SK-N-SH (cell line): ENCODE data around the gene CEACAM8. TPM values are rescaled to one million over a fixed set of nuclear protein-coding genes. Genes with fewer than 3 reads are reported as not detected.

Experiments
- CTCF ChIA-PET: fragments of 300-600, 350-600 bp; formaldehyde crosslinking; extraction: SDS; loops from one replicate; lab custom pipeline; 2021; lab: Yijun Ruan, JAX
- POLR2A ChIA-PET: fragments of 350-600 bp; sonication (Branson Sonifier 250); formaldehyde crosslinking; extraction: SDS; loops from one replicate; lab custom pipeline; 2020; ENCODE audit warnings: antibody characterized with exemption, inconsistent platforms; lab: Yijun Ruan, JAX
- DNase-seq: peaks from one replicate; pipeline ENCODE4 v3.0.0; 2012
- H2AFZ ChIP-seq: fragments of 200-600 bp; sonication (generic); 2 replicates; pipeline ENCODE4 v1.8.1; 2016; ENCODE audit warnings: antibody characterized with exemption, mild to moderate bottlenecking, low read depth
- H3F3A ChIP-seq: fragments of 200-600 bp; sonication (generic); replicated peaks from 2 replicates; pipeline ENCODE3; 2016; ENCODE audit warnings: antibody characterized with exemption, mild to moderate bottlenecking; ENCODE audit not compliant: insufficient read depth
- H3K27ac ChIP-seq, 2 experiments: fragments of 200-500 bp in 1 of 2; fragments of 200-600 bp in 1 of 2; sonication (Bioruptor generic) in 1 of 2; sonication (generic), shearing (Covaris generic) in 1 of 2; 2 replicates each; pipeline versions ENCODE4 v1.5.1 to v1.6.1; 2014 to 2016; ENCODE audit warnings: low read depth in 2 of 2, inconsistent platforms in 1 of 2, low read length in 1 of 2, mild to moderate bottlenecking in 1 of 2, mixed read lengths in 1 of 2
- H3K27me3 ChIP-seq: fragments of 200-600 bp; sonication (generic), shearing (Covaris generic); 2 replicates; pipeline ENCODE4 v1.6.1; 2016; ENCODE audit warnings: mixed run types; ENCODE audit not compliant: insufficient read depth
- H3K36me3 ChIP-seq, 2 experiments: fragments of 200-500 bp in 1 of 2; fragments of 200-600 bp in 1 of 2; sonication (Bioruptor generic) in 1 of 2; sonication (generic) in 1 of 2; replicated peaks in 1 of 2; 2 replicates each; pipeline versions ENCODE3 to v1.5.1; 2014 to 2016; ENCODE audit warnings: low read length in 1 of 2, mild to moderate bottlenecking in 1 of 2; ENCODE audit not compliant: insufficient read depth in 2 of 2, control insufficient read depth in 1 of 2
- H3K4me1 ChIP-seq, 2 experiments: fragments of 200-500 bp in 1 of 2; fragments of 200-600 bp in 1 of 2; sonication (Bioruptor generic) in 1 of 2; sonication (generic), shearing (Covaris generic) in 1 of 2; 2 replicates each; pipeline versions ENCODE4 v1.5.1 to v1.6.1; 2014 to 2016; ENCODE audit warnings: low read depth in 1 of 2, low read length in 1 of 2, mixed run types in 1 of 2; ENCODE audit not compliant: insufficient read depth in 2 of 2, control insufficient read depth in 1 of 2
- H3K4me2 ChIP-seq: fragments of 200-600 bp; sonication (generic), shearing (Covaris generic); 2 replicates; pipeline ENCODE4 v1.6.1; 2017; ENCODE audit warnings: mixed run types
- H3K4me3 ChIP-seq, 2 experiments: fragments of 200-500 bp in 1 of 2; fragments of 200-600 bp in 1 of 2; sonication (Bioruptor generic) in 1 of 2; sonication (generic), shearing (Covaris generic) in 1 of 2; 2 replicates each; pipeline versions ENCODE4 v1.5.1 to v1.8.1; 2014 to 2016; ENCODE audit warnings: low read depth in 2 of 2, inconsistent platforms in 1 of 2, low read length in 1 of 2, mild to moderate bottlenecking in 1 of 2, mixed read lengths in 1 of 2, moderate library complexity in 1 of 2
- H3K79me2 ChIP-seq: fragments of 200-600 bp; sonication (generic); 2 replicates; pipeline ENCODE4 v1.8.1; 2017; ENCODE audit warnings: mild to moderate bottlenecking; ENCODE audit not compliant: insufficient read depth
- H3K9ac ChIP-seq: fragments of 200-600 bp; sonication (generic); 2 replicates; pipeline ENCODE4 v1.6.1; 2017; ENCODE audit warnings: mixed run types
- H3K9me2 ChIP-seq: fragments of 200-600 bp; sonication (generic); 2 replicates; pipeline ENCODE4 v1.6.1; 2017; ENCODE audit warnings: mixed run types
- H3K9me3 ChIP-seq: fragments of 200-600 bp; sonication (generic); 2 replicates; pipeline ENCODE4 v1.6.1; 2017; ENCODE audit warnings: mixed run types, mild to moderate bottlenecking, moderate library complexity
- H4K20me1 ChIP-seq: fragments of 200-600 bp; sonication (generic); 2 replicates; pipeline ENCODE4 v1.6.1; 2017; ENCODE audit warnings: mild to moderate bottlenecking, mixed run types; ENCODE audit not compliant: insufficient read depth
- CHD2 ChIP-seq: fragments of 150-350 bp; IDR thresholded peaks from 2 replicates; pipeline ENCODE4 v1.6.1; 2018; ENCODE audit warnings: low read length; ENCODE audit not compliant: partially characterized antibody
- ELF1 ChIP-seq: IDR thresholded peaks from 2 replicates; pipeline ENCODE4 v1.4.0; 2012
- FOSL2 ChIP-seq: IDR thresholded peaks from 2 replicates; pipeline ENCODE4 v1.4.0; 2012; ENCODE audit warnings: low read depth, mild to moderate bottlenecking, moderate library complexity, borderline replicate concordance
- GATA2 ChIP-seq: sonication (generic); formaldehyde crosslinking; IDR thresholded peaks from 2 replicates; pipeline ENCODE4 v1.5.0; 2020; ENCODE audit warnings: mild to moderate bottlenecking, missing genetic modification reagents
- JUND ChIP-seq: IDR thresholded peaks from 2 replicates; pipeline ENCODE4 v1.4.0; 2012
- NFIC ChIP-seq: IDR thresholded peaks from 2 replicates; pipeline ENCODE4 v1.4.0; 2012; ENCODE audit warnings: borderline replicate concordance
- NRF1 ChIP-seq: IDR thresholded peaks from 2 replicates; pipeline ENCODE4 v1.6.1; 2012; ENCODE audit warnings: low read depth, mild to moderate bottlenecking, low read length
- POLR2AphosphoS5 ChIP-seq: IDR thresholded peaks from 2 replicates; pipeline ENCODE4 v1.6.1; 2012; ENCODE audit warnings: low read depth, low read length
- RAD21 ChIP-seq: IDR thresholded peaks from 2 replicates; pipeline ENCODE4 v1.6.1; 2012; ENCODE audit warnings: mild to moderate bottlenecking, low read length
- RFX5 ChIP-seq: IDR thresholded peaks from 2 replicates; pipeline ENCODE4 v1.6.1; 2012; ENCODE audit warnings: mild to moderate bottlenecking, improper control_type of control experiment, low read length
- RXRA ChIP-seq: IDR thresholded peaks from 2 replicates; pipeline ENCODE4 v1.4.0; 2012; ENCODE audit warnings: low read depth, mild to moderate bottlenecking, borderline replicate concordance
- SMC3 ChIP-seq: IDR thresholded peaks from 2 replicates; pipeline ENCODE4 v1.6.1; 2012; ENCODE audit warnings: low read depth, low read length, improper control_type of control experiment
- TAF1 ChIP-seq: IDR thresholded peaks from 2 replicates; pipeline ENCODE4 v1.6.1; 2012; ENCODE audit warnings: low read depth, mild to moderate bottlenecking, low read length, moderate library complexity, borderline replicate concordance
- TCF12 ChIP-seq: IDR thresholded peaks from 2 replicates; pipeline ENCODE4 v1.4.0; 2012
- YY1 ChIP-seq: IDR thresholded peaks from 2 replicates; pipeline ENCODE4 v1.4.0; 2012; ENCODE audit warnings: low read depth, mild to moderate bottlenecking
- WGBS: methylation state at CpG from one replicate; pipeline ENCODE4 v1.1.6; 2017; ENCODE audit warnings: low lambda C conversion rate; 5-methylcytosine and 5-hydroxymethylcytosine counted together
- polyA plus RNA-seq, 3 experiments: library from polyadenylated mRNA; depleted of rRNA; stranded (reverse); fragments of >200 nt; gene quantifications; 2 replicates each; pipeline ENCODE4 v1.2.3, GENCODE V29; 2012
- TF ChIP-seq, protein P1 (sequence below): fragments of 200-600 bp; sonication (generic); IDR thresholded peaks from 2 replicates; pipeline ENCODE4 v1.6.1; 2017; ENCODE audit warnings: antibody characterized with exemption, mild to moderate bottlenecking, moderate library complexity
- TF ChIP-seq, protein P2 (sequence below): IDR thresholded peaks from 2 replicates; pipeline ENCODE4 v1.4.0; 2012; ENCODE audit warnings: low read depth
- TF ChIP-seq, protein P3 (sequence below): IDR thresholded peaks from 2 replicates; pipeline ENCODE4 v1.4.0; 2012; ENCODE audit warnings: low read depth, borderline replicate concordance

CEACAM8 gene
- polyA plus RNA-seq, 1 of the 3 experiments (the other 2 are of a cell fraction), result not detected

DNA sequence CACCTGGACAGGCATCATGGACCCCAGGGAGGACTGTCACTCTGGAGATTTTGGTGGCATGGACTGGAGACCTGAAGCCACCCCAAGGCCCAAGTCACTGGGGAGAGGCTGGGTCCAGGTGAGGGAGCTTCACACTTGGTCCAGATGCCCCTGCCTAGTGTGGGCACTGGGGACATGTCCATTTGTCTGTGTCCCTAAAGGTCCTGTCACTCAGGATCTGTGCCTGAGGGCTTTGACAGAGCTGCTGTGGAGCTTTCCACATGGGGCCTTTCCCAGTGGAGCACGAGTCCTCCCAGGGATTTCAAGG is 40.5 kb upstream of the CEACAM8 start:
- no peak overlapping the region for H3K27ac ChIP-seq
- WGBS, result 40% methylated on average over 1 of the region's 1 CpG
- H3K9ac ChIP-seq, result no peak overlapping the region
- no peak overlapping the region for H3K4me3 ChIP-seq
- no peaks in the 10 kb centered on the region for H3K36me3 ChIP-seq
- POLR2A ChIA-PET, result no interaction called here
- H3K9me3 ChIP-seq, result no peaks in the 10 kb centered on the region
- CTCF ChIA-PET, result interaction anchor here (0.8 to 2.1 kb wide), 14 partner anchors 10 to 1049 kb away, joined by 3 to 9 read pairs (median 4); no protein-coding TSS in a partner anchor
- no peaks in the 10 kb centered on the region for H3K9me2 ChIP-seq
- no peaks in the 10 kb centered on the region for H3K79me2 ChIP-seq
- no peaks in the 10 kb centered on the region for H3F3A ChIP-seq
- H3K4me1 ChIP-seq, result no peaks in the 10 kb centered on the region
- no peaks in the 10 kb centered on the region for H4K20me1 ChIP-seq
- no peak overlapping the region for H2AFZ ChIP-seq
- no peak overlapping the region for H3K4me2 ChIP-seq
- DNase-seq, result no peak
- H3K27me3 ChIP-seq, result peaks cover 5% of the 10 kb centered on the region; the same call in 1 of the 2 replicates
- no peak for TF ChIP-seq GATA2 (CRISPR knock-in tag)
- no peak for TF ChIP-seq JUND
- no peak for TF ChIP-seq NFIC
- no peak for TF ChIP-seq POLR2AphosphoS5
- TF ChIP-seq CHD2, result no peak
- TF ChIP-seq TCF12, result no peak
- TF ChIP-seq TAF1, result no peak
- TF ChIP-seq, protein P1, sequence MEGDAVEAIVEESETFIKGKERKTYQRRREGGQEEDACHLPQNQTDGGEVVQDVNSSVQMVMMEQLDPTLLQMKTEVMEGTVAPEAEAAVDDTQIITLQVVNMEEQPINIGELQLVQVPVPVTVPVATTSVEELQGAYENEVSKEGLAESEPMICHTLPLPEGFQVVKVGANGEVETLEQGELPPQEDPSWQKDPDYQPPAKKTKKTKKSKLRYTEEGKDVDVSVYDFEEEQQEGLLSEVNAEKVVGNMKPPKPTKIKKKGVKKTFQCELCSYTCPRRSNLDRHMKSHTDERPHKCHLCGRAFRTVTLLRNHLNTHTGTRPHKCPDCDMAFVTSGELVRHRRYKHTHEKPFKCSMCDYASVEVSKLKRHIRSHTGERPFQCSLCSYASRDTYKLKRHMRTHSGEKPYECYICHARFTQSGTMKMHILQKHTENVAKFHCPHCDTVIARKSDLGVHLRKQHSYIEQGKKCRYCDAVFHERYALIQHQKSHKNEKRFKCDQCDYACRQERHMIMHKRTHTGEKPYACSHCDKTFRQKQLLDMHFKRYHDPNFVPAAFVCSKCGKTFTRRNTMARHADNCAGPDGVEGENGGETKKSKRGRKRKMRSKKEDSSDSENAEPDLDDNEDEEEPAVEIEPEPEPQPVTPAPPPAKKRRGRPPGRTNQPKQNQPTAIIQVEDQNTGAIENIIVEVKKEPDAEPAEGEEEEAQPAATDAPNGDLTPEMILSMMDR, result no peak
- TF ChIP-seq, protein P2, sequence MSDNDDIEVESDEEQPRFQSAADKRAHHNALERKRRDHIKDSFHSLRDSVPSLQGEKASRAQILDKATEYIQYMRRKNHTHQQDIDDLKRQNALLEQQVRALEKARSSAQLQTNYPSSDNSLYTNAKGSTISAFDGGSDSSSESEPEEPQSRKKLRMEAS, result no peak
- no peak for TF ChIP-seq FOSL2
- TF ChIP-seq NRF1, result no peak
- TF ChIP-seq, protein P3, sequence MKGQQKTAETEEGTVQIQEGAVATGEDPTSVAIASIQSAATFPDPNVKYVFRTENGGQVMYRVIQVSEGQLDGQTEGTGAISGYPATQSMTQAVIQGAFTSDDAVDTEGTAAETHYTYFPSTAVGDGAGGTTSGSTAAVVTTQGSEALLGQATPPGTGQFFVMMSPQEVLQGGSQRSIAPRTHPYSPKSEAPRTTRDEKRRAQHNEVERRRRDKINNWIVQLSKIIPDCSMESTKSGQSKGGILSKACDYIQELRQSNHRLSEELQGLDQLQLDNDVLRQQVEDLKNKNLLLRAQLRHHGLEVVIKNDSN, result no peak

DNA sequence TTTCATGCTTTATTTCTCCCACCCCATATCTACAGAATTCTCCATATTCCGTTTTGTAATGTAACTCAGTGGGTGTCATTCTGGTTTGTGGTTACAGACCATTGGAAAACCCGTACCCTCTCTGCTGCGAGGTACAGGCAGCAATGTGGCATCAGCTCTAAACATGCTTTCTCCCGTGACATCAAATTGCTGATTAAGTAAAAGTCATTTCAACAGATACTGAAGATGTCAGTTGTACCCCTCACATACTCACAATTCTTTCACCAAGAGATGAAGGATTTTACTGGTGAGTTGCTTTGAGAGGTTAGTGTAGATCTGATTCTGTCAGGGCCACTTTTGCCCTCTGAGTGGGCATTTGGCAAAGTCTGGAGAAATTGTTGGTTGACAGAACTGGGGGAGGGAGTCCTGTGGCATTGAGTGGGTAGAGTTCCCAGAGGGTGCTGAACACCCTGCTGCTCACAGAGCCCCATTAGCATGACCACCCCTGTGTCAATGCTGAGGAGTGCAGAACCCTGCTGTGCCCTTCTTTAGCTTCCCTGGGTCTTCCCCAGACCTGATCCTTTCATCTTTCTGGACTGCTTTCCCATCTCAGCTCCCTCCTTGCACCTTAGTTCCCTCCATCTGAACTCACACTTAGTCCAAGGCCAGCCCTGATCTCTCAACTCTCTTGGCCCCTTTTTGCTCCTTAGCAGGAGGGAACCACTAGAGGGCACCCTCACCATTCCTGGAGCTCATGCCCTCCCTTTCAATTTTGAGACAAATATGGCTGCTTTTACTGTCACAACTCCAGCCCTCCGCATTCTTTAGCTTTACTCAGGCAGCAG is 39.9 kb upstream of the CEACAM8 start:
- Histone ChIP-seq H3K27ac (no peak overlapping the region), H3K9me3 (no peaks in the 10 kb centered on the region)
- TF ChIP-seq RFX5, result no peak
- TF ChIP-seq YY1, result peak; percentile 56; the same call in 1 of the 2 replicates
- peak; percentile 53 for TF ChIP-seq RAD21
- TF ChIP-seq RXRA, result no peak
- no peak for TF ChIP-seq ELF1
- TF ChIP-seq GATA2 (CRISPR knock-in tag), result no peak
- 0 out of 2 replicates have a peak, but pooled peaks have one; percentile 16 for TF ChIP-seq SMC3
- TF ChIP-seq, protein P1, result peak; percentile 65
- TF ChIP-seq, all 33 proteins: peak for 4
- H3K4me3 ChIP-seq, result no peak overlapping the region; a peak in 1 of 4 replicates
- no peaks in the 10 kb centered on the region for H3K36me3 ChIP-seq
- no peaks in the 10 kb centered on the region for H3K79me2 ChIP-seq
- no peaks in the 10 kb centered on the region for H4K20me1 ChIP-seq
- peaks cover 5% of the 10 kb centered on the region; the same call in 1 of the 2 replicates for H3K27me3 ChIP-seq
- DNase-seq, result peak; percentile 38
- no peaks in the 10 kb centered on the region for H3K9me2 ChIP-seq
- H3F3A ChIP-seq, result no peaks in the 10 kb centered on the region
- H2AFZ ChIP-seq, result no peak overlapping the region
- WGBS, result 8% methylated on average over 5 of the region's 5 CpGs
- H3K4me2 ChIP-seq, result no peak overlapping the region
- POLR2A ChIA-PET, result no interaction called here
- no peaks in the 10 kb centered on the region for H3K4me1 ChIP-seq
- H3K9ac ChIP-seq, result no peak overlapping the region
- CTCF ChIA-PET, result interaction anchor here (0.6 to 2.1 kb wide), 17 partner anchors 9 to 1048 kb away, joined by 3 to 9 read pairs (median 3); no protein-coding TSS in a partner anchor
